ENCODE results near the gene DAZAP1. TPM values are rescaled to one million over a fixed set of nuclear protein-coding genes. Genes with fewer than 3 reads are reported as not detected.
A peak's percentile ranks its signal among the peaks of the same experiment; 100 is the strongest.

Gene DAZAP1
- total RNA-seq, 1 experiment from 2014 or later = 144 TPM

- DNase-seq = no peak
- Histone ChIP-seq H3K4me1 (replicated peaks; ENCODE audit: insufficient read depth) (no peaks in the 10 kb centered on the region), H3K27me3 (ENCODE audit: insufficient read depth, low read depth) (no peaks in the 10 kb centered on the region), H2AFZ (no peak overlapping the region), H3K9me2 (ENCODE audit: insufficient read depth) (no peaks in the 10 kb centered on the region), H3K9me3 (ENCODE audit: insufficient read depth, low read depth) (no peaks in the 10 kb centered on the region), H3F3A (ENCODE audit: insufficient read depth, low read depth) (peaks cover 5% of the 10 kb centered on the region; the same call in 1 of the 2 replicates), H3K27ac (no peak overlapping the region), H3K4me3 (no peak overlapping the region), H3K79me2 (ENCODE audit: low read depth) (0 out of 2 replicates have a peak, but pooled peaks cover 4% of the 10 kb centered on the region), H3K36me3 (ENCODE audit: low read depth) (no peaks in the 10 kb centered on the region), H3K4me2 (no peak overlapping the region), H4K20me1 (ENCODE audit: insufficient read depth) (no peaks in the 10 kb centered on the region)
- intact Hi-C loops (cut with micrococcal nuclease; ENCODE audit: unreplicated experiment) = no loop called here
- ChIA-PET POLR2A (ENCODE audit: unreplicated experiment) (no interaction called here), CTCF (no interaction called here)
- no TSS peak for BruUV-seq (replicated peaks)
- TF ChIP-seq CTCF (conservative IDR thresholded peaks at IDR 0.05) = no peak
- TF ChIP-seq EZH2 (IDR thresholded peaks at IDR 0.05; ENCODE audit: low read depth) = no peak
Observed at GRCh38 chr19:1382250-1382649, 25.1 kb upstream of the DAZAP1 start.

GRCh38 chr19:1383017-1383311, 24.4 kb upstream of the DAZAP1 start:
- BruUV-seq (replicated peaks) = no TSS peak
- no peaks in the 10 kb centered on the region for H4K20me1 ChIP-seq (ENCODE audit: insufficient read depth)
- no peaks in the 10 kb centered on the region for H3K4me1 ChIP-seq (replicated peaks; ENCODE audit: insufficient read depth)
- no peak overlapping the region for H3K27ac ChIP-seq
- no peak for DNase-seq
- H3K4me3 ChIP-seq = no peak overlapping the region
- ChIA-PET CTCF (no interaction called here), POLR2A (ENCODE audit: unreplicated experiment) (interaction anchor here (0.6 kb wide), 1 partner anchor 216 kb away, joined by 3 read pairs; no protein-coding TSS in a partner anchor)
- no peak overlapping the region for H3K4me2 ChIP-seq
- TF ChIP-seq EZH2 (IDR thresholded peaks at IDR 0.05; ENCODE audit: low read depth) = no peak
- no peak for TF ChIP-seq CTCF (conservative IDR thresholded peaks at IDR 0.05)
- intact Hi-C loops (cut with micrococcal nuclease; ENCODE audit: unreplicated experiment) = no loop called here
- no peaks in the 10 kb centered on the region for H3K9me3 ChIP-seq (ENCODE audit: insufficient read depth, low read depth)
- no peaks in the 10 kb centered on the region for H3K27me3 ChIP-seq (ENCODE audit: insufficient read depth, low read depth)
- no peak overlapping the region for H2AFZ ChIP-seq
- H3K9me2 ChIP-seq (ENCODE audit: insufficient read depth) = no peaks in the 10 kb centered on the region
- no peaks in the 10 kb centered on the region for H3K36me3 ChIP-seq (ENCODE audit: low read depth)
- 0 out of 2 replicates have a peak, but pooled peaks cover 4% of the 10 kb centered on the region for H3K79me2 ChIP-seq (ENCODE audit: low read depth)
- H3F3A ChIP-seq (ENCODE audit: insufficient read depth, low read depth) = peaks cover 5% of the 10 kb centered on the region; the same call in 1 of the 2 replicates

- Histone ChIP-seq H3F3A (ENCODE audit: insufficient read depth, low read depth) (peaks cover 5% of the 10 kb centered on the region; the same call in 1 of the 2 replicates), H3K4me1 (replicated peaks; ENCODE audit: insufficient read depth) (no peaks in the 10 kb centered on the region), H3K27ac (peak within 1 kb of the TSS; percentile 56), H3K9me3 (ENCODE audit: insufficient read depth, low read depth) (no peaks in the 10 kb centered on the region), H3K4me3 (peak within 1 kb of the TSS; percentile 82), H3K79me2 (ENCODE audit: low read depth) (0 out of 2 replicates have a peak, but pooled peaks cover 4% of the 10 kb centered on the region), H3K9me2 (ENCODE audit: insufficient read depth) (no peaks in the 10 kb centered on the region), H4K20me1 (ENCODE audit: insufficient read depth) (no peaks in the 10 kb centered on the region), H3K36me3 (ENCODE audit: low read depth) (no peaks in the 10 kb centered on the region), H2AFZ (0 out of 2 replicates have a peak within 1 kb of the TSS, but pooled peaks have one; percentile 77), H3K27me3 (ENCODE audit: insufficient read depth, low read depth) (no peaks in the 10 kb centered on the region), H3K4me2 (peak within 1 kb of the TSS; percentile 87)
- BruUV-seq (replicated peaks) = no TSS peak
- POLR2A ChIA-PET (ENCODE audit: unreplicated experiment) = interaction anchor here (0.6 kb wide), 1 partner anchor 215 kb away, joined by 3 read pairs; no protein-coding TSS in a partner anchor
- peak; percentile 63 to 82 for DNase-seq
- no peak for TF ChIP-seq CTCF (conservative IDR thresholded peaks at IDR 0.05)
- no peak for TF ChIP-seq EZH2 (IDR thresholded peaks at IDR 0.05; ENCODE audit: low read depth)
- CTCF ChIA-PET = no interaction called here
- intact Hi-C loops (cut with micrococcal nuclease; ENCODE audit: unreplicated experiment) = no loop called here
Observed at GRCh38 chr19:1383312-1384084, 23.9 kb upstream of the DAZAP1 start, which contains the start of gene NDUFS7. NDUFS7 (plus strand) TSS chr19:1383907; CDS start chr19:1383927, 20 bp downstream.

All from PC-9 (cell line).